HEK293 (cell line): ENCODE results near the gene ARMH3.

Experiments used
- CTCF ChIA-PET: fragments of 350-600 bp; formaldehyde crosslinking; extraction: SDS; loops from one replicate; lab custom pipeline; 2021; ENCODE audit warnings: antibody characterized with exemption; lab: Yijun Ruan, JAX
- POLR2A ChIA-PET: fragments of 300-600 bp; formaldehyde crosslinking; extraction: SDS; loops from one replicate; lab custom pipeline; 2020; ENCODE audit warnings: antibody characterized with exemption, inconsistent platforms; lab: Yijun Ruan, JAX
- H3K27ac ChIP-seq: fragments of 200-500 bp; sonication (Bioruptor generic); 2 replicates; pipeline ENCODE4 v1.5.1; 2014; ENCODE audit warnings: low read depth, low read length, control low read depth, inconsistent platforms; ENCODE audit errors: extremely low read depth
- H3K36me3 ChIP-seq, 2 experiments: fragments of 200-500 bp in 1 of 2; sonication (Bioruptor generic) in 1 of 2; 1 replicate in 1 of 2; 2 replicates in 1 of 2; pipeline ENCODE4 v1.5.1; 2014 to 2017; ENCODE audit warnings: inconsistent platforms in 2 of 2, low read length in 2 of 2; ENCODE audit not compliant: control insufficient read depth in 2 of 2, insufficient read depth in 1 of 2
- H3K4me1 ChIP-seq: fragments of 200-500 bp; sonication (Bioruptor generic); 2 replicates; pipeline ENCODE4 v1.5.1; 2014; ENCODE audit warnings: mild to moderate bottlenecking, low read length, inconsistent platforms; ENCODE audit not compliant: control insufficient read depth, insufficient read depth
- H3K4me3 ChIP-seq: 2 replicates; pipeline ENCODE4 v1.5.1; 2011; ENCODE audit warnings: low read depth, mild to moderate bottlenecking, control low read depth, low read length, moderate library complexity
- H3K9me3 ChIP-seq: fragments of 200-500 bp; sonication (Bioruptor generic); 2 replicates; pipeline ENCODE4 v1.5.1; 2014; ENCODE audit warnings: low read depth, low read length, inconsistent platforms; ENCODE audit not compliant: control insufficient read depth, insufficient read depth
- EGR2 ChIP-seq: fragments of 450-650 bp; formaldehyde crosslinking; IDR thresholded peaks from 2 replicates; pipeline ENCODE4 v1.5.1; 2016; ENCODE audit warnings: low read depth, missing biosample characterization, missing genetic modification characterization
- IKZF3 ChIP-seq: fragments of 450-650 bp; IDR thresholded peaks from 2 replicates; pipeline ENCODE4 v1.5.0; 2018; ENCODE audit warnings: missing biosample characterization, mild to moderate bottlenecking, missing genetic modification characterization, moderate library complexity
- KLF9 ChIP-seq: fragments of 450-650 bp; formaldehyde crosslinking; IDR thresholded peaks from 2 replicates; pipeline ENCODE4 v1.5.1; 2016; ENCODE audit warnings: missing biosample characterization, missing genetic modification characterization, low read depth
- MZF1 ChIP-seq: fragments of 450-650 bp; formaldehyde crosslinking; IDR thresholded peaks from 2 replicates; pipeline ENCODE4 v1.5.1; 2017; ENCODE audit warnings: missing biosample characterization, missing genetic modification characterization, borderline replicate concordance
- SP2 ChIP-seq: fragments of 450-650 bp; formaldehyde crosslinking; IDR thresholded peaks from 2 replicates; pipeline ENCODE4 v1.5.1; 2016; ENCODE audit warnings: missing biosample characterization, missing genetic modification characterization
- ZBTB48 ChIP-seq: fragments of 450-650 bp; formaldehyde crosslinking; IDR thresholded peaks from 2 replicates; pipeline ENCODE4 v1.5.1; 2016; ENCODE audit warnings: missing biosample characterization, missing genetic modification characterization
- ZNF174 ChIP-seq: fragments of 450-650 bp; formaldehyde crosslinking; IDR thresholded peaks from 2 replicates; pipeline ENCODE4 v1.5.0; 2017; ENCODE audit warnings: missing biosample characterization, mild to moderate bottlenecking, missing genetic modification characterization
- ZNF184 ChIP-seq: fragments of 450-650 bp; IDR thresholded peaks from 2 replicates; pipeline ENCODE4 v1.5.1; 2018; ENCODE audit warnings: missing biosample characterization, mild to moderate bottlenecking, missing genetic modification characterization
- ZNF211 ChIP-seq: fragments of 450-650 bp; formaldehyde crosslinking; IDR thresholded peaks from 2 replicates; pipeline ENCODE4 v1.5.1; 2016; ENCODE audit warnings: low read depth, missing biosample characterization, missing genetic modification characterization
- ZNF214 ChIP-seq: fragments of 450-650 bp; formaldehyde crosslinking; IDR thresholded peaks from 2 replicates; pipeline ENCODE4 v1.5.1; 2017; ENCODE audit warnings: missing biosample characterization, mild to moderate bottlenecking, missing genetic modification characterization, borderline replicate concordance
- ZNF248 ChIP-seq: fragments of 450-650 bp; formaldehyde crosslinking; IDR thresholded peaks from 2 replicates; pipeline ENCODE4 v1.5.1; 2017; ENCODE audit warnings: missing biosample characterization, missing genetic modification characterization
- ZNF416 ChIP-seq: fragments of 450-650 bp; formaldehyde crosslinking; IDR thresholded peaks from 2 replicates; pipeline ENCODE4 v1.5.1; 2016; ENCODE audit warnings: missing biosample characterization, missing genetic modification characterization
- ZNF544 ChIP-seq: fragments of 450-650 bp; formaldehyde crosslinking; IDR thresholded peaks from 2 replicates; pipeline ENCODE4 v1.5.0; 2017; ENCODE audit warnings: missing biosample characterization, missing genetic modification characterization
- ZNF555 ChIP-seq: fragments of 450-650 bp; formaldehyde crosslinking; conservative IDR thresholded peaks from 2 replicates; pipeline ENCODE4 v1.5.1; 2017; ENCODE audit warnings: missing biosample characterization, mild to moderate bottlenecking, missing genetic modification characterization, inconsistent platforms
- ZNF558 ChIP-seq: fragments of 450-650 bp; formaldehyde crosslinking; IDR thresholded peaks from 2 replicates; pipeline ENCODE4 v1.5.1; 2016; ENCODE audit warnings: missing biosample characterization, missing genetic modification characterization
- ZNF629 ChIP-seq: fragments of 450-650 bp; formaldehyde crosslinking; IDR thresholded peaks from 2 replicates; pipeline ENCODE4 v1.5.1; 2017; ENCODE audit warnings: missing biosample characterization, missing genetic modification characterization
- ZNF670 ChIP-seq: fragments of 450-650 bp; formaldehyde crosslinking; IDR thresholded peaks from 2 replicates; pipeline ENCODE4 v1.5.1; 2016; ENCODE audit warnings: missing biosample characterization, missing genetic modification characterization, low read depth
- ZNF677 ChIP-seq: fragments of 450-650 bp; IDR thresholded peaks from 2 replicates; pipeline ENCODE4 v1.5.0; 2018; ENCODE audit warnings: missing biosample characterization, mild to moderate bottlenecking, missing genetic modification characterization, moderate library complexity
- ZNF747 ChIP-seq: fragments of 450-650 bp; formaldehyde crosslinking; IDR thresholded peaks from 2 replicates; pipeline ENCODE4 v1.5.1; 2016; ENCODE audit warnings: missing biosample characterization, missing genetic modification characterization
- ZNF830 ChIP-seq: fragments of 450-650 bp; IDR thresholded peaks from 2 replicates; pipeline ENCODE4 v1.5.0; 2018; ENCODE audit warnings: missing biosample characterization, missing genetic modification characterization, low read depth, mild to moderate bottlenecking, moderate library complexity
- ZSCAN30 ChIP-seq: fragments of 450-650 bp; IDR thresholded peaks from 2 replicates; pipeline ENCODE4 v1.5.1; 2018; ENCODE audit warnings: missing biosample characterization, mild to moderate bottlenecking, missing genetic modification characterization, moderate library complexity
- TF ChIP-seq, protein P1 (sequence below): fragments of 450-650 bp; formaldehyde crosslinking; conservative IDR thresholded peaks from 2 replicates; pipeline ENCODE4 v1.5.1; 2016; ENCODE audit warnings: low read depth, missing biosample characterization, missing genetic modification characterization
- TF ChIP-seq, protein P2 (sequence below): fragments of 450-650 bp; formaldehyde crosslinking; IDR thresholded peaks from 2 replicates; pipeline ENCODE4 v1.5.1; 2016; ENCODE audit warnings: missing biosample characterization, missing genetic modification characterization
- TF ChIP-seq, protein P3 (sequence below): IDR thresholded peaks from 2 replicates; pipeline ENCODE4 v1.6.1; 2011; ENCODE audit warnings: mild to moderate bottlenecking, low read depth, low read length, borderline replicate concordance

The ARMH3 gene

DNA sequence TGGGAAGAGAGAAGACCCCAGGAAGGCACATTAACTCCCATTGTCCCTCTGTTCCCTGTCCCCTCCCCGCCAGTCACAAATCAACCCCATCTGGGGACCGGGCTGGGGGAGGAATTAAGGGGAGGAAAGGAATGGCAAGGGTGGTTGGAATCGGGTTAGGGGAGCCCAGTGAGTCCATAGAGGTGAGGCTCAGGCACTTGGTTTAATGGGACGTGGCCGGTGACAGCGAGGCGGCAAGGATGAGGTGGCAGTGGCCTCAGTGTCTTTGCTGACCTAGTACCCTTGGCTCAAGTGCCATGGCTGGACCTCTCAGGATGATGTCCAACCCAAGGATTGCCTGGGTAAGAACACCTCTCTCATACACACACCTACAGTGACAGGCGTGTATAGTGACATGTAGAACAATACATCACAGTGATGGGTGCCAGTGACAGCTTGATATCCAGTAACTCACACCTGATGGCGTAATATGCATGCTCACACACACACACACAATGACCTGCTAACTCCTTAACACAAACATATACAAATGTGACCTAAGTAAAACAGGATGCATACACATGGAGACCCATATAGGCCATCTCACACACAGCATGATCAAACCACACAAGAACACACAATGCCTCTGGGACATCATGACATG, 224.7 kb downstream of the ARMH3 start:
- TF ChIP-seq ZNF174 (tag by site-specific recombination) = no peak
- TF ChIP-seq ZNF555 = no peak
- TF ChIP-seq, protein P1, sequence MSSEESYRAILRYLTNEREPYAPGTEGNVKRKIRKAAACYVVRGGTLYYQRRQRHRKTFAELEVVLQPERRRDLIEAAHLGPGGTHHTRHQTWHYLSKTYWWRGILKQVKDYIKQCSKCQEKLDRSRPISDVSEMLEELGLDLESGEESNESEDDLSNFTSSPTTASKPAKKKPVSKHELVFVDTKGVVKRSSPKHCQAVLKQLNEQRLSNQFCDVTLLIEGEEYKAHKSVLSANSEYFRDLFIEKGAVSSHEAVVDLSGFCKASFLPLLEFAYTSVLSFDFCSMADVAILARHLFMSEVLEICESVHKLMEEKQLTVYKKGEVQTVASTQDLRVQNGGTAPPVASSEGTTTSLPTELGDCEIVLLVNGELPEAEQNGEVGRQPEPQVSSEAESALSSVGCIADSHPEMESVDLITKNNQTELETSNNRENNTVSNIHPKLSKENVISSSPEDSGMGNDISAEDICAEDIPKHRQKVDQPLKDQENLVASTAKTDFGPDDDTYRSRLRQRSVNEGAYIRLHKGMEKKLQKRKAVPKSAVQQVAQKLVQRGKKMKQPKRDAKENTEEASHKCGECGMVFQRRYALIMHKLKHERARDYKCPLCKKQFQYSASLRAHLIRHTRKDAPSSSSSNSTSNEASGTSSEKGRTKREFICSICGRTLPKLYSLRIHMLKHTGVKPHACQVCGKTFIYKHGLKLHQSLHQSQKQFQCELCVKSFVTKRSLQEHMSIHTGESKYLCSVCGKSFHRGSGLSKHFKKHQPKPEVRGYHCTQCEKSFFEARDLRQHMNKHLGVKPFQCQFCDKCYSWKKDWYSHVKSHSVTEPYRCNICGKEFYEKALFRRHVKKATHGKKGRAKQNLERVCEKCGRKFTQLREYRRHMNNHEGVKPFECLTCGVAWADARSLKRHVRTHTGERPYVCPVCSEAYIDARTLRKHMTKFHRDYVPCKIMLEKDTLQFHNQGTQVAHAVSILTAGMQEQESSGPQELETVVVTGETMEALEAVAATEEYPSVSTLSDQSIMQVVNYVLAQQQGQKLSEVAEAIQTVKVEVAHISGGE (tag by site-specific recombination) = peak; percentile 0; the same call in 1 of the 2 replicates
- no peak for TF ChIP-seq ZNF558
- TF ChIP-seq, protein P2, sequence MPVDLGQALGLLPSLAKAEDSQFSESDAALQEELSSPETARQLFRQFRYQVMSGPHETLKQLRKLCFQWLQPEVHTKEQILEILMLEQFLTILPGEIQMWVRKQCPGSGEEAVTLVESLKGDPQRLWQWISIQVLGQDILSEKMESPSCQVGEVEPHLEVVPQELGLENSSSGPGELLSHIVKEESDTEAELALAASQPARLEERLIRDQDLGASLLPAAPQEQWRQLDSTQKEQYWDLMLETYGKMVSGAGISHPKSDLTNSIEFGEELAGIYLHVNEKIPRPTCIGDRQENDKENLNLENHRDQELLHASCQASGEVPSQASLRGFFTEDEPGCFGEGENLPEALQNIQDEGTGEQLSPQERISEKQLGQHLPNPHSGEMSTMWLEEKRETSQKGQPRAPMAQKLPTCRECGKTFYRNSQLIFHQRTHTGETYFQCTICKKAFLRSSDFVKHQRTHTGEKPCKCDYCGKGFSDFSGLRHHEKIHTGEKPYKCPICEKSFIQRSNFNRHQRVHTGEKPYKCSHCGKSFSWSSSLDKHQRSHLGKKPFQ = no peak
- no peak for TF ChIP-seq KLF9 (tag by site-specific recombination)
- TF ChIP-seq ZNF248 (tag by site-specific recombination) = no peak
- CTCF ChIA-PET = interaction anchor here (1.4 kb wide), 1 partner anchor 242 kb away, joined by 5 read pairs; no protein-coding TSS in a partner anchor
- peak overlapping the region; percentile 69; the same call in 1 of the 2 replicates for H3K27ac ChIP-seq

DNA sequence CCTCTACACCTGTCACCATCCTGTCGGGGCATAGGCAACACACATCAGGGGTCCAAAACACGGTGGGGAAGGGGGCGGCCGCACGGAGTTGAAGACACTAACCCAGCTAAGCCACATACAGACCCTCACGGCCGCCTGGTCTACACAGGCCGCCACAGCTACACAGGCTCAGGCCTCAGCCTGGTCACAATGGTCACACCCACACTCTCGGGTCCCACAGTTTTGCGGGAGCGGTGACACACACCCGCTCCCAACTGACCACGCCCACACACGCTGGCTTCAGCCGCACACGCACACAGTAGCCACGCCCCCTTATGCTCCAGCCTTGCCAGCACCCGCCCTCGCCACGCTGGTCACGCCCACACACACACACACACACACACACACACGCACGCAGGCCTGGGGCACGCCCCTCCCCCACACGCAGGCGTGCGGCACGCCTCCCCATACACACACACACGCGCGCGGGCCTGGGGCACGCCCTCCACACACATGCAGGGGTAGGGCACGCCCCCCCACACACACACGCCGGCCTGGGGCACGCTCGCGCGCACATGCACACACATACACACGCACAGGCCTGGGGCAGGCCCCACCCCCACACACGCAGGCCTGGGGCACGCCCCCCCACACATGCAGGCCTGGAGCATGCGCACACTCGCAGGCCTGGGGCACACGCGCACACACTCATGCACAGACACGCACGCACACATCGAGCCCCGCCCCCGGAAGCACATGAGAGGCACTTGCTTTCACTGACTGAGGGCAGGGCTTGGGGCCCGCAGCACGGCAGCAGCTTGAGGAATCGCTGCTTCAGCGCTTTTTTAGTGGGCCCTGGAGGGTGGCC, 225.4 kb downstream of the ARMH3 start:
- H3K36me3 ChIP-seq = peaks cover 0 to 12% of the 10 kb centered on the region in 2 experiments; a peak in 1 of 3 replicates
- CTCF ChIA-PET = interaction anchor here (1.4 kb wide), 1 partner anchor 243 kb away, joined by 5 read pairs; no protein-coding TSS in a partner anchor
- no peaks in the 10 kb centered on the region for H3K9me3 ChIP-seq
- peak overlapping the region; percentile 69; the same call in 1 of the 2 replicates for H3K27ac ChIP-seq
- H3K4me1 ChIP-seq = peaks cover 7% of the 10 kb centered on the region
- H3K4me3 ChIP-seq = peak overlapping the region; percentile 47
- POLR2A ChIA-PET = interaction anchor here (0.6 to 1.3 kb wide), 2 partner anchors 12 to 322 kb away, joined by 3 to 5 read pairs; partner anchors contain the start of gene OGA
- TF ChIP-seq ZNF416 (peak; percentile 91; the same call in 1 of the 2 replicates), ZNF544 (tag by site-specific recombination) (no peak), ZNF830 (tag by site-specific recombination) (no peak), IKZF3 (tag by site-specific recombination) (no peak), ZBTB48 (tag by site-specific recombination) (peak; percentile 89), SP2 (peak; percentile 97), ZNF211 (peak; percentile 48; the same call in 1 of the 2 replicates), ZNF670 (0 out of 2 replicates have a peak, but pooled peaks have one; percentile 50), ZNF677 (tag by site-specific recombination) (no peak), ZNF184 (tag by site-specific recombination) (no peak), MZF1 (no peak), ZSCAN30 (tag by site-specific recombination) (no peak), ZNF747 (tag by site-specific recombination) (peak; percentile 91; the same call in 1 of the 2 replicates), EGR2 (tag by site-specific recombination) (peak; percentile 100), ZNF214 (no peak), ZNF629 (tag by site-specific recombination) (peak; percentile 70)
- TF ChIP-seq, protein P2 = peak; percentile 81
- TF ChIP-seq, protein P3, sequence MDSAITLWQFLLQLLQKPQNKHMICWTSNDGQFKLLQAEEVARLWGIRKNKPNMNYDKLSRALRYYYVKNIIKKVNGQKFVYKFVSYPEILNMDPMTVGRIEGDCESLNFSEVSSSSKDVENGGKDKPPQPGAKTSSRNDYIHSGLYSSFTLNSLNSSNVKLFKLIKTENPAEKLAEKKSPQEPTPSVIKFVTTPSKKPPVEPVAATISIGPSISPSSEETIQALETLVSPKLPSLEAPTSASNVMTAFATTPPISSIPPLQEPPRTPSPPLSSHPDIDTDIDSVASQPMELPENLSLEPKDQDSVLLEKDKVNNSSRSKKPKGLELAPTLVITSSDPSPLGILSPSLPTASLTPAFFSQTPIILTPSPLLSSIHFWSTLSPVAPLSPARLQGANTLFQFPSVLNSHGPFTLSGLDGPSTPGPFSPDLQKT = no peak

More for the DNA sequence above, 224.7 kb downstream of the ARMH3 start:
- Histone ChIP-seq H3K4me3 (peak overlapping the region; percentile 47), H3K4me1 (peaks cover 7% of the 10 kb centered on the region), H3K36me3 (peaks cover 0 to 12% of the 10 kb centered on the region in 2 experiments; a peak in 1 of 3 replicates), H3K9me3 (no peaks in the 10 kb centered on the region)
- POLR2A ChIA-PET = no interaction called here
